ENCODE measurements around the gene SLC25A24.

Gene SLC25A24

GRCh38 chr1:108193333-108193732 lies 6.8 kb downstream of the SLC25A24 start:
- TF ChIP-seq CSDC2 (CRISPR knock-in tag; IDR thresholded peaks at IDR 0.05) (no peak), ISL1 (CRISPR knock-in tag; IDR thresholded peaks at IDR 0.05) (no peak), ZFP30 (CRISPR knock-in tag; IDR thresholded peaks at IDR 0.05) (no peak), ZFP3 (CRISPR knock-in tag; IDR thresholded peaks at IDR 0.05) (no peak), ZNF70 (CRISPR knock-in tag; IDR thresholded peaks at IDR 0.05) (no peak), ZNF8 (CRISPR knock-in tag; IDR thresholded peaks at IDR 0.05) (peak; percentile 47; the same call in 1 of the 2 replicates), TCF4 (CRISPR knock-in tag; IDR thresholded peaks at IDR 0.05; ENCODE audit: borderline replicate concordance) (no peak)
- TF ChIP-seq, protein P1, sequence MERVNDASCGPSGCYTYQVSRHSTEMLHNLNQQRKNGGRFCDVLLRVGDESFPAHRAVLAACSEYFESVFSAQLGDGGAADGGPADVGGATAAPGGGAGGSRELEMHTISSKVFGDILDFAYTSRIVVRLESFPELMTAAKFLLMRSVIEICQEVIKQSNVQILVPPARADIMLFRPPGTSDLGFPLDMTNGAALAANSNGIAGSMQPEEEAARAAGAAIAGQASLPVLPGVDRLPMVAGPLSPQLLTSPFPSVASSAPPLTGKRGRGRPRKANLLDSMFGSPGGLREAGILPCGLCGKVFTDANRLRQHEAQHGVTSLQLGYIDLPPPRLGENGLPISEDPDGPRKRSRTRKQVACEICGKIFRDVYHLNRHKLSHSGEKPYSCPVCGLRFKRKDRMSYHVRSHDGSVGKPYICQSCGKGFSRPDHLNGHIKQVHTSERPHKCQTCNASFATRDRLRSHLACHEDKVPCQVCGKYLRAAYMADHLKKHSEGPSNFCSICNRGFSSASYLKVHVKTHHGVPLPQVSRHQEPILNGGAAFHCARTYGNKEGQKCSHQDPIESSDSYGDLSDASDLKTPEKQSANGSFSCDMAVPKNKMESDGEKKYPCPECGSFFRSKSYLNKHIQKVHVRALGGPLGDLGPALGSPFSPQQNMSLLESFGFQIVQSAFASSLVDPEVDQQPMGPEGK (CRISPR knock-in tag; IDR thresholded peaks at IDR 0.05; ENCODE audit: borderline replicate concordance), result no peak
- ATAC-seq, result no peak

DNA sequence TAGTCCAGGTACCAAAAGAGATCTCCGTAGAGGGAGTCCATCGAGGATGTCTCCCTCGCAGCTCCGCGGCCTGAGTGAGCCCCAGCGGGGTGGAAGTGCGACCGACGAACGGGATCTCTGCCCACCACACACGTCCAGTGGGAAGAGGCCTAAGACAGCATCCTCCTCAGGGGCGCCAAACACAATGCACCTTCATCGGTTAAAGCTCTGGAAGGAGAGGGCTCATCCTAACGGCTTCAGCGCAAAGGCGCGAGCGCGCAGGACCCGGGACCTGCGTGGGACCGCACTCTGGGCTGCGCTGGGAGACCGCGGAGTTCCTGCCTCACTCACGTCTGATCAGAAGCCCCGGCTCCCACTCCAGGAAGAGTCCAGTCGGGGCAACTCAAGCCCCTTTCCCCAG lies 7.6 kb downstream of the SLC25A24 start:
- ATAC-seq, result no peak
- TF ChIP-seq ZNF70 (CRISPR knock-in tag; IDR thresholded peaks at IDR 0.05), result no peak
- no peak for TF ChIP-seq OSR1 (CRISPR knock-in tag; IDR thresholded peaks at IDR 0.05)
- TF ChIP-seq ARNTL (CRISPR knock-in tag; IDR thresholded peaks at IDR 0.05; ENCODE audit: borderline replicate concordance, low read depth), result no peak
- TF ChIP-seq TOX (CRISPR knock-in tag; IDR thresholded peaks at IDR 0.05; ENCODE audit: borderline replicate concordance), result no peak
- TF ChIP-seq ZC3H10 (CRISPR knock-in tag; IDR thresholded peaks at IDR 0.05), result no peak
- TF ChIP-seq ESRRG (CRISPR knock-in tag; IDR thresholded peaks at IDR 0.05), result no peak
- TF ChIP-seq PPARA (CRISPR knock-in tag; IDR thresholded peaks at IDR 0.05; ENCODE audit: borderline replicate concordance), result no peak
- TF ChIP-seq, protein P2, sequence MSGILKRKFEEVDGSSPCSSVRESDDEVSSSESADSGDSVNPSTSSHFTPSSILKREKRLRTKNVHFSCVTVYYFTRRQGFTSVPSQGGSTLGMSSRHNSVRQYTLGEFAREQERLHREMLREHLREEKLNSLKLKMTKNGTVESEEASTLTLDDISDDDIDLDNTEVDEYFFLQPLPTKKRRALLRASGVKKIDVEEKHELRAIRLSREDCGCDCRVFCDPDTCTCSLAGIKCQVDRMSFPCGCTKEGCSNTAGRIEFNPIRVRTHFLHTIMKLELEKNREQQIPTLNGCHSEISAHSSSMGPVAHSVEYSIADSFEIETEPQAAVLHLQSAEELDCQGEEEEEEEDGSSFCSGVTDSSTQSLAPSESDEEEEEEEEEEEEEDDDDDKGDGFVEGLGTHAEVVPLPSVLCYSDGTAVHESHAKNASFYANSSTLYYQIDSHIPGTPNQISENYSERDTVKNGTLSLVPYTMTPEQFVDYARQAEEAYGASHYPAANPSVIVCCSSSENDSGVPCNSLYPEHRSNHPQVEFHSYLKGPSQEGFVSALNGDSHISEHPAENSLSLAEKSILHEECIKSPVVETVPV (CRISPR knock-in tag; IDR thresholded peaks at IDR 0.05), result no peak
- TF ChIP-seq ZFP3 (CRISPR knock-in tag; IDR thresholded peaks at IDR 0.05), result no peak
- no peak for TF ChIP-seq SNAI2 (CRISPR knock-in tag; IDR thresholded peaks at IDR 0.05)
- no peak for TF ChIP-seq ZNF565 (CRISPR knock-in tag; conservative IDR thresholded peaks at IDR 0.05; ENCODE audit: low read depth)
- TF ChIP-seq GLIS3 (CRISPR knock-in tag; IDR thresholded peaks at IDR 0.05), result no peak
- TF ChIP-seq, protein P1 (CRISPR knock-in tag; IDR thresholded peaks at IDR 0.05; ENCODE audit: borderline replicate concordance), result no peak
- TF ChIP-seq, protein P3, sequence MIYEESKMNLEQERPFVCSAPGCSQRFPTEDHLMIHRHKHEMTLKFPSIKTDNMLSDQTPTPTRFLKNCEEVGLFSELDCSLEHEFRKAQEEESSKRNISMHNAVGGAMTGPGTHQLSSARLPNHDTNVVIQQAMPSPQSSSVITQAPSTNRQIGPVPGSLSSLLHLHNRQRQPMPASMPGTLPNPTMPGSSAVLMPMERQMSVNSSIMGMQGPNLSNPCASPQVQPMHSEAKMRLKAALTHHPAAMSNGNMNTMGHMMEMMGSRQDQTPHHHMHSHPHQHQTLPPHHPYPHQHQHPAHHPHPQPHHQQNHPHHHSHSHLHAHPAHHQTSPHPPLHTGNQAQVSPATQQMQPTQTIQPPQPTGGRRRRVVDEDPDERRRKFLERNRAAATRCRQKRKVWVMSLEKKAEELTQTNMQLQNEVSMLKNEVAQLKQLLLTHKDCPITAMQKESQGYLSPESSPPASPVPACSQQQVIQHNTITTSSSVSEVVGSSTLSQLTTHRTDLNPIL (CRISPR knock-in tag; IDR thresholded peaks at IDR 0.05; ENCODE audit: low read depth), result no peak
- no peak for TF ChIP-seq ZNF8 (CRISPR knock-in tag; IDR thresholded peaks at IDR 0.05)
- no peak for TF ChIP-seq ISL1 (CRISPR knock-in tag; IDR thresholded peaks at IDR 0.05)
- TF ChIP-seq ZFP30 (CRISPR knock-in tag; IDR thresholded peaks at IDR 0.05), result no peak

GRCh38 chr1:108190686-108191416 lies 9.3 kb downstream of the SLC25A24 start:
- no peak for TF ChIP-seq ESRRG (CRISPR knock-in tag; IDR thresholded peaks at IDR 0.05)
- TF ChIP-seq SNAI2 (CRISPR knock-in tag; IDR thresholded peaks at IDR 0.05), result no peak
- ATAC-seq, result no peak

DNA sequence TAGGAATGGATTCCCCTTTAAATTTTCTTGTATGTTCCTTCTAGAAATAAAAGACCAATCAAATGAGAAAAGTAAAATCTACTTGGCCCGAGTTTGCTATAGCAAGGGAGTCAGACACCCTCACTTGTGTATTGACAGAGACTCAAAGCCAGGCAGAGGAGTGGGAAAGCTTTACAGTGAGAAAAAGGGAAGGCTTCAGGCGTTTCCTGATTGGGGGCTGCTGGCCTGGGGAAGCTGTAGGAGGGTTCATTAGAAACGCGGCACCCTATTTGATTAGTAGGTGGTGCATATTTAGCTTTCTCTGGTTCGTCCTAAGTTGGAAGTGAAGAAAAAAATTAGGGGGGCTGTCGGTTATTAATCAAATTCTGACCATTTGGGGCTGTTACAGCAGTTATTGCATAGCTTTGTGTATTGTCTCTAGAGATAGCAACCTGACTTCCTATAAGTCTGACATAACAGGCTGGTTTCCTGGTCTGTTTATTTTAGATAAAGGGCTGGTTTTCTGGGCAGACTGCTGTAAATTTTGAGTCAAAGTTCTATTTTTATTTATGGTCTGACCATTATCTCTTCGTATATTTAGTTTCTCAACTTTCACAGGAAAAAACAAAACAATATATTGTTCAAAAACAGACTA lies 10.0 kb downstream of the SLC25A24 start:
- ATAC-seq, result no peak
- TF ChIP-seq TSHZ2 (CRISPR knock-in tag; IDR thresholded peaks at IDR 0.05) (no peak), ARNTL (CRISPR knock-in tag; IDR thresholded peaks at IDR 0.05; ENCODE audit: borderline replicate concordance, low read depth) (no peak), BACH2 (CRISPR knock-in tag; IDR thresholded peaks at IDR 0.05; ENCODE audit: borderline replicate concordance) (no peak), ESRRG (CRISPR knock-in tag; IDR thresholded peaks at IDR 0.05) (no peak), TCF4 (CRISPR knock-in tag; IDR thresholded peaks at IDR 0.05; ENCODE audit: borderline replicate concordance) (no peak)
